GM18951 (cell line): ENCODE data around the gene SRGAP1.

Source experiments
- POLR2A ChIP-seq: IDR thresholded peaks from 4 replicates; pipeline ENCODE4 v1.6.1; 2011; ENCODE audit warnings: mild to moderate bottlenecking; ENCODE audit not compliant: insufficient read length, insufficient read depth; ENCODE audit errors: extremely low read depth
- in situ Hi-C: fragments of 300-500 bp; cut with MboI; formaldehyde crosslinking; loops from one replicate; pipeline ENCODE4 v1.12.0; 2022; ENCODE audit warnings: low sequenced_read_pairs, mixed read lengths, inconsistent platforms; ENCODE audit not compliant: unreplicated experiment

SRGAP1 gene

DNA sequence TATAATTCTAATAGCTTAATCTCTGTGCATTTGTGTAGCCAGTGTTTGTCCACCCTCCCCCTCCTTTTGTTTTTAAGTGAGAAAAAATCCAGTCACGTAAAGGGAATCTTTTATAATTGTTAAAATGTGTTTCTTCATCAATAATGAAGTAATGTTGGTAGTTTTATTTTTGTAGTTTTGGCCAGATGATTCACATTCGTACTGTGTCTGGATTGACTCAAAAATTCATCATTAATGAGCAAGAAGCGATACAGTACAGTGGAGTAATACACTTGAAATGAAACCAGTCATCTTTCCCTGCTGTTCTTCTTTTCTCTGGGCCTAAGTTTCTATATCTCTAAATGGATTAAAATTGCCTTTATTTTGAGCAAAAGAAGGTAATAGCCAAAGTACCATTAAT lies 86.5 kb downstream of the SRGAP1 start:
- in situ Hi-C loops = no loop called here
- TF ChIP-seq POLR2A = no peak

DNA sequence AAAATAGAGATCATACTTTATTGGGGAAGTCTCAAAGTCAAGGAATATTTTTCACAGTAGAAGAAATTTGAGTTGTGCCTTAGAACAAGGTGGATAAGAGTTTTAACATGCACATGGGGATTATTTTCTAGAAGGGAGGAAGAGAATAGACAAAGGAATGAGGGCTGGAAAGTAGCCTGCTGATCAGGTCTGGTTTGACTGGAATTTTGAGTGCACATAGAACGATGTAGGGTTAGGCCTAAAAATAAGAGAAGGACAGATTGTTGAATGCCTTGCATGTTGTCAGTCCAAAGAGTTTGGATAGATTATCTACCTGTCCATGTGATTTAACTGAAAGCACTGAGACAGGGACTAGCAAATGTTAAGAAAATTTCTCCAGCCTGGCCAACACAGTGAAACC lies 87.2 kb downstream of the SRGAP1 start:
- TF ChIP-seq POLR2A = no peak
- in situ Hi-C loops = no loop called here

DNA sequence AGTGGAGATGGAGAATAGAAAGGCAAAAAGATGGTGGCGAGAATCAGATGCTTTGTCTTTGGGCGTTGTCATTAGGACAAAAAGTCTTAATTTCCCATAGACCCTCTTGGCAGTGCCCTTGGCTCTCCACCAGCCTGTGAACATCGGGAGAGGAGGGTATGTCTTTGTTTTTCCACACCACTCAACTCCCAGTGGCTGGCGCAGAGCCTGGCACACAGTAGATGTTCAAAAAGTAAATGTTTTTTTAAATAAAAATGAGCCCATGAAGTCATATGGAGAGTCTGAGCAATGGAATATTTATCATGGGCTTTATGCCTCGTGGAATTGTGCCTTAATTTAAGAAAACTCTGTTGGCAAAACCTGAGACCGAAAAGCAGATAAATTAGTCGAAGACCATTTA lies 90.4 kb downstream of the SRGAP1 start:
- TF ChIP-seq POLR2A = no peak
- in situ Hi-C loops = no loop called here

DNA sequence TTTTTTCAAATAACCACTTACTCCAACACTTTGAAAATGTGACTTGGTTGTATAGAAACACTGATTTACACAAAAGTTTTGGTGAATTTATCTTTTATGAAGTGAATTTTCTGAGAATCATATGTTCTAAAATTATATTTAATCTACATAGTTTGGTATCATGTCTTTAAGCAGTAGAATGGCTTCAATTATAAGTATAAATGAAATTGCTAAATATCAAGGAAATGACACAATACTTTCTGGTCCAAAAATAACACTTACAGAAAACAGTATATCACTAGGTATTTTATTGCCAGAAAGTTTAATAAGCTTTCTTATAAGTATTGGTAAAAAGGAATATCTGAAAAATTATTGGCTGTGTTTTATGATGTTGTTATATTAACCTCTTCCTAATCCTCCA lies 90.9 kb downstream of the SRGAP1 start:
- no peak for TF ChIP-seq POLR2A
- in situ Hi-C loops = no loop called here

DNA sequence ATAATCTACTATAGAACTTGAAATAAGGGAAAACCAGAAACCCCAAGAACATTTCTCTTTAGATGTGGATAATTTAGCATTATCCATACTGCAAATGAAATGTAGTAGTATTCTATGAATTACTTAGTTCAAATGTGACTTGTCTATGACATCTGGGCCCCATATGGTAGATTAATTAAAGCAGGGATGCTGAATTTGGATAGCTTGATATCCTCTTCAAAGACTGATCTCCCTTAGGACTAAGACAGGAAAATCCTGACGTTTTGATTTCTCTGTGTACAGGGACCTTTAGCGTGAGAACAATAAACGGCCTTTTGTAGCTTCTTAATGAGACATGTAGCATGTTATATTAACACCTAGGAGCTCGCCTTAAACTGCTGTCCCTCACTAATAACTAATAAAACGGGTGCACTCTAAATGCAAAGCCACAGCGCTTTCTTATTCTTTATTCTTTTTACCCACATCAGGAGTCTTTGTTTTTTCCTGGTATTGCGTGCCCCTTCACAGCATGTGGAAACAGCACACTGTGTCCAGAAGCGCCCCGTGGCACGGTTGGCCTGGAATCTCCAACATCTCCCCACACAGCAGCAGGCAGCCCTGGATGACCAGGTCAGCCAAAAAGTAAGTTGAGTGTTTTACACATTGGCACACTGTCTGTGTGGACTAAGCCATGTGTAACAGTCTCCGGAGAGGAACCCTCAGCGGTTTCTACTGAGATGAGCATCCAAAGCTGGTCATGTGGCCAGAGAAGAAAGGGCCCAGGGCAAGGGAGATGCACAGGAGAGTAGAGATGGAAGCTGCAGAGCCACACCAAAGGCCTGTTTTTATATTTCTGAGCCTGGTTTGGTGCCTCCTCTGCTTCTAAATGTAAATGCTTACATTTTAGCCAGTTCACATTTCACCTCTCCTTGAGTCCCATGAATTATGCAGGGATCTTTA lies 93.1 kb downstream of the SRGAP1 start:
- no peak for TF ChIP-seq POLR2A
- in situ Hi-C loops = no loop called here

DNA sequence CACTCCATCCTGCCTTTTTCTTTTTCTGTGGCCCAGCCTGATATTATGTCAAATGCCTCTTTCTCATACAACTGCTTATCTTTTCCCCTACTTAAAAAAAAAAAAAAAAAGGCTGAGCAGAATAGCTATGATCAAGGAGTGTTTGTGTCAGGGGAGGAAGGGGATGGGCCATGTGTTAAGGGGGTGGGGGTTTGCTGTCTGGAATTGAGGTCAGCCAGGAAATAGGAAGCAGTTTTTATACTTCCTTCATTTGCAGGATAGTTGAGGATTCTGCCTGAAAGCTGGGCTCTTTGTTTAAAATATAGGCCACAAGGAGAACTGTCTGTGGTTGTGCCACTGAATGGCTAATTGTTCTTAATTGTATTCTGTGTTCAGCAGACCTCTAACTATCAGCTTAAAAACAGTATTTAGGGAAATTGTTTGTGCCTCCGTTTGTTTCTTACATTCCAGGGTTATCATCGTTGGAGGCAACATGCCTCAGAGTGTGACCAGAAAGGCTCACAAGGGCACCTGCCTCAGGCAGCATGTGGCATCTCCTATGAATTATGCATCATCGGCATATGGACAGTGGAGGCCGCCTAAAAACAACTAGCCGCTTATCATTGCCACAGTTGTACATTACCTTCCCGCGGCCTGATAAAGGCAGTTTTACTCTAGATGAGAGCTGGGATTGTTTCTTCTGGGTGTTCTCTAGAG lies 96.0 kb downstream of the SRGAP1 start:
- no peak for TF ChIP-seq POLR2A
- in situ Hi-C loops = no loop called here

DNA sequence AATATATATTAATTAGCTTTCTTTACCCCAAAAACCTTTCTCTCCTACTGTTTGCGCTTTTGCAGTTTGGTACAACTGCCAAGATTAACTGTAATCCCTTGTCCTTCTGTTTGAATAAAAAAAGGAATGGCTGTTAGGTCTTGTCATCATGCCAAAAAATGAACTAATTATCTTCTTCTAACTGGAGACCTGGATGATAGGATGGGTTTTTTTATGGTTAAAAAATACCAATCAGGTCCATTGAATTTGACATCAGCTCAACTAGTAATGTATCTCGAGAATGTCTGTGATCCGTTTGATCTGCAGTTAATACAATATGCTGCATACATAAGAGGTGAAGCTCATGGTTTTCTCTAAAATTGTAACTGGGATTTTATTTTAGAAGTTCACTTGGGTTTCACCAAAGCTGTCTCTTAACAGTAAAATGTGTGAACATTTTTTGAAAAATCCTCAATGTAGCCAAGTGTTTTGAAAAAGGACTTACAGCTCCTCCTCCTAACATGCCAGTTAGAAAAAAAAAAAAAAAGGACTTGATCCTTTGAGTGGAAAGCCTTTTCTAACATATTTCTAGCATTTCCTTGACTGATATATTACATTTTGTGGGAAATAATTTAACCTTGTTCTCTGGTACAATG lies 96.8 kb downstream of the SRGAP1 start:
- TF ChIP-seq POLR2A = no peak
- in situ Hi-C loops = no loop called here

DNA sequence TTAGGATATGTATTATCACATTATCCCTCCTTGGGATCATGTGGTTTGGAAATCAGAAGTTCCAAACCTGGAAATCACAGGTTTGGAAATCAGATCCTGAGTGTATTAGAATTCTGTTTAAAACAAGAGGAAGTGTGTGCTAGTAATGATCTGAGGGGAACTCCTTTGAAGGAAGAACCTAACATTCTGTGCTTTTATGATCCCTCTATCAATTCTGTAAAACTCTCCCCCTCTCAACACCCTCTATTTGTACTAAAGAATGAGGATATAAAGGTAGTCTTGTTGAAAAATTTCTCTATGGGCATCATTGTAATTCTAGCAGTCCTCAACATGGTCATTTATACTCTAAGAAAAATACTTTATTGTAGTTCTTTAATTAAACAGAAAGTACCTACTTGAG lies 97.4 kb downstream of the SRGAP1 start:
- no peak for TF ChIP-seq POLR2A
- in situ Hi-C loops = no loop called here

DNA sequence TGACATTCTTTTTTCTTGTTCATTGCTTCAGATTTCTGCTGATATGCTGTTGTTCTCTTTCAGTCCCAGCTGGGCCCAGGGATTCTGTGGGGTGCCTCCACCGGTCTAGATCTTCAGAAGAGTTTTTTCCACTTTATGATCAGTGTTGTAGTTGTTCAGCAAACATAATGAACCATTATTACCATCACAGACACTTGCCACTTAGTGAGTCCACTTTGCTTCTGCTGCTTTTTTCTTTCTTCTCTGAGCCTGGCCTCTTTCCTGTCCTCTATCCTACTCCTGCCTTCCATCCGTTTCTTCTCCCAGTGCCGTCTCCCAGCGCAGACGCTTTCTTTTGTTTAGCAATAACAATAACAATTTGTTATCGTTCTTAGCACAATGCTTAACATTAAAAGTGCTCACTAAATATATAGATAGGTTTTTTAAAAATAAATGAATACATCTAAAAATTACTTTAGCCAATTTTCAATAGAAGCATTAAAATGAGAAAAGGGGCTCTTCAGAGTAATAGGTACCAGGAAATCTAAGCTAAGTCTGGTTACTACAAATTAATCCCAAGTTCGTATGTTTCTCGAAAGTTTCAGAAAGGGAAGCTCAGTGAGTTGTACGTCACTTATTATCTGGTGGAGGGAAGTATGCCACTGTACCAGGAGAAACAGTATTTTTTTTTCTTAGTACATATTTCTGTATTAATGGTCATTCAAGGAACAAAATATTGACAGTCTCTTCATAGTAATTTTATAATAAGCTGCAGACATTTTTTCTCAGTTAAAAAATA lies 98.2 kb downstream of the SRGAP1 start:
- TF ChIP-seq POLR2A = no peak
- in situ Hi-C loops = no loop called here

DNA sequence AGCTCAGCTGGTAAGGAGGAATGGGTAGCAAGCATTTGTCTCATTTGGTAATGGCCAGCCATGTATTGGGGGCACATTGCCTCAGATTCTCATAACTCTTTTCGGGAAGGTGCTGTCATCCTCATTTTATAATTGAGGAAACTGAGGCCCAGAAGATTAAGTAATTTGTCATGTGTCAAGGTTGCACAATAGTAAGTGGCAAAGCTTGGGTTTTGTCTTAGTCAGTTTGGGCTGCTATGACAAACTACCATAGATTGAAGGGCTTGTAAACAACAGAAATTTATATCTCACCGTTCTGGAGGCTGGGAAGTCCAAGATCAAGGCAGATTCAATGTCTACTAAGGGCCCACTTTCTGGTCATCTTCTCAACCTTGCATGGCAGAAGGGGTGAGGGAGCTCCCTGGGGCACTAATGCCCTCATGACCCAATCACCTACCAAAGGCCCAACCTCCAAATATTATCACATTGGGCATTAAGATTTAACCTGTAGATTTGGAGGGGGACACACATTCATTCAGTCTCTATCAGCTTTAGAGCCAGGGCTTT lies 99.6 kb downstream of the SRGAP1 start:
- no peak for TF ChIP-seq POLR2A
- in situ Hi-C loops = no loop called here

DNA sequence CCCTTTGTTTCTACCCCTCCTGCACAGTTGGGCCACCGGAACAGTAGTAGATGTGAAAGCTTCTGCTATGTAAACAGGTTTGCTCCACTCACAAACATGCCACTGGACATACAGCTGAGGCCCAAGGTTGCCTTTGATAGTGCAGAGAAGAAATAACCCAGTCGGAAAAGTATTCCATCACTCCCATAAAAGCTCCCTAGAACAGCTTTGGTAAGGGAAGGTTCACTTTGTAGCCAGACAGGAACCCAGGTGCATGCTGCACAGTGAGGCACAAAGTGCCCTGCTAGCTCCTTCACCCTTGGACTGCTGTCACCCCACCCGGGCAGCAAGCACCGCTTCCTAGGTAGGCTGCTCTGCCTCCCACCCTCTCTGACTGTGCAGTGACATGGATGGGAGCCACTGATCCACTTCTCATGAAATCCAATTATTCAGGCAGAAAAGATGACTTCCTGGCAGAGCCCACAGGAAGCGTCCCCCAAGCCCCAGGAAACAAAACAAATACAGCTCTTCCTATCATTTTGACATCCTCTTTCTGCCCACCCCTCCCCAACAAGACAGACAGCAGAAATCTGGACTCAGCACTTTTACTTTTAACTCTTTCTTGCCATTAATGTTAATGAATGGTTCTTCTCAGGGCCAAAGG lies 100.2 kb downstream of the SRGAP1 start:
- TF ChIP-seq POLR2A = no peak
- in situ Hi-C loops = no loop called here

DNA sequence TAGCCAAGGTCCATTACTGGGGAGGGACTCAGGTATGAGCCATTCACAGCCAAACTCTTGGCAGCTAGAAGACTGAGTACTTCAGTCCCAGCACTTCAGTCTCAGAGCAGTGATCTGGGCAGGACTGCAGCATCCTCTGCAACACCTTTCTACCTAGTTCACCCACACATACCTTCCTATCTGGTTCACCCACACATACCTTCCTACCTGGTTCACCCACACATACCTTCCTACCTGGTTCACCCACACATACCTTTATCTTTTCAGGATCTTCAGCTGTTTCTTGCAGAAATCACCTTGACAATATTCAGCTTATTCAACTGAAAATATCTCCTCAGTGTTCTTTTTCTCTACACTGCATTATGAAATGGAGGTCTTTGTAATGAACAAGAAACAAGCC lies 101.3 kb downstream of the SRGAP1 start:
- TF ChIP-seq POLR2A = no peak
- in situ Hi-C loops = no loop called here
